Liver (tissue), 9 donors: ENCODE measurements around the gene TP53TG5. TPM values are rescaled to one million over a fixed set of nuclear protein-coding genes. Genes with fewer than 3 reads are reported as not detected.
A peak's percentile ranks its signal among the peaks of the same experiment; 100 is the strongest.

Experiments used
- DNase-seq: peaks from one replicate; pipeline ENCODE4 v3.0.0-alpha.2; 2017; ENCODE audit warnings: low spot score
- H3K27ac ChIP-seq, 2 donors: one replicate each; pipeline ENCODE4 v1.7.0; 2013; ENCODE audit warnings: inconsistent platforms in 2 of 2, low read length in 2 of 2, control low read depth in 1 of 2, low read depth in 1 of 2, mild to moderate bottlenecking in 1 of 2
- H3K27me3 ChIP-seq, 4 donors: one replicate each; pipeline versions ENCODE4 v1.6.1 to v1.7.0; 2013; ENCODE audit warnings: low read length in 3 of 4, inconsistent platforms in 1 of 4, mild to moderate bottlenecking in 1 of 4, moderate library complexity in 1 of 4; ENCODE audit not compliant: control insufficient read depth in 4 of 4, insufficient read depth in 4 of 4
- H3K36me3 ChIP-seq, 4 donors: one replicate each; pipeline versions ENCODE4 v1.6.1 to v1.7.0; 2013; ENCODE audit warnings: low read length in 3 of 4, mild to moderate bottlenecking in 3 of 4, low read depth in 1 of 4, moderate library complexity in 1 of 4; ENCODE audit not compliant: control insufficient read depth in 4 of 4, insufficient read depth in 3 of 4
- H3K4me1 ChIP-seq, 4 donors: one replicate each; pipeline versions ENCODE4 v1.6.1 to v1.7.0; 2013; ENCODE audit warnings: low read length in 3 of 4, mild to moderate bottlenecking in 3 of 4, moderate library complexity in 1 of 4; ENCODE audit not compliant: control insufficient read depth in 4 of 4, insufficient read depth in 4 of 4
- H3K4me3 ChIP-seq, 3 donors: one replicate each; pipeline versions ENCODE4 v1.6.1 to v1.7.0; 2013; ENCODE audit warnings: low read length in 3 of 3, control low read depth in 1 of 3, low read depth in 1 of 3, mild to moderate bottlenecking in 1 of 3
- H3K9ac ChIP-seq, 2 donors: one replicate each; pipeline ENCODE4 v1.7.0; 2013; ENCODE audit warnings: low read length in 2 of 2, mild to moderate bottlenecking in 2 of 2, moderate library complexity in 2 of 2, control low read depth in 1 of 2, low read depth in 1 of 2
- H3K9me3 ChIP-seq, 4 donors: one replicate each; pipeline versions ENCODE4 v1.6.1 to v1.7.0; 2013; ENCODE audit warnings: low read length in 3 of 4; ENCODE audit not compliant: control insufficient read depth in 4 of 4
- ATF3 ChIP-seq: IDR thresholded peaks from 2 replicates; pipeline ENCODE4 v1.6.1; 2016; ENCODE audit warnings: antibody characterized with exemption
- CTCF ChIP-seq: fragments of 150-350 bp; IDR thresholded peaks from 2 replicates; pipeline ENCODE4 v1.5.1; 2017; ENCODE audit warnings: improper control_type of control experiment, low read depth, low read length; ENCODE audit not compliant: missing input control
- EGR1 ChIP-seq, 2 donors: IDR thresholded peaks; 2 replicates each; pipeline ENCODE4 v1.6.1; 2016 to 2018; ENCODE audit warnings: antibody characterized with exemption in 2 of 2, low read depth in 2 of 2
- FOXA1 ChIP-seq: IDR thresholded peaks from 2 replicates; pipeline ENCODE4 v1.6.1; 2016; ENCODE audit warnings: antibody characterized with exemption
- FOXA2 ChIP-seq: IDR thresholded peaks from 2 replicates; pipeline ENCODE4 v1.6.1; 2016; ENCODE audit warnings: antibody characterized with exemption
- GABPA ChIP-seq, 2 donors: IDR thresholded peaks in 1 of 2; conservative IDR thresholded peaks in 1 of 2; 2 replicates each; pipeline ENCODE4 v1.6.1; 2016; ENCODE audit warnings: antibody characterized with exemption in 2 of 2, mild to moderate bottlenecking in 1 of 2, moderate library complexity in 1 of 2
- HNF4A ChIP-seq, 2 donors: conservative IDR thresholded peaks; 2 replicates each; pipeline ENCODE4 v1.6.1; 2016; ENCODE audit warnings: antibody characterized with exemption in 2 of 2, mild to moderate bottlenecking in 2 of 2
- HNF4G ChIP-seq: IDR thresholded peaks from 2 replicates; pipeline ENCODE4 v1.6.1; 2016; ENCODE audit warnings: antibody characterized with exemption
- JUND ChIP-seq, 2 donors: IDR thresholded peaks; 2 replicates each; pipeline ENCODE4 v1.6.1; 2016; ENCODE audit warnings: antibody characterized with exemption in 2 of 2
- MAX ChIP-seq: IDR thresholded peaks from 2 replicates; pipeline ENCODE4 v1.6.1; 2016; ENCODE audit warnings: antibody characterized with exemption
- NR2F2 ChIP-seq: IDR thresholded peaks from 2 replicates; pipeline ENCODE4 v1.6.1; 2016; ENCODE audit warnings: antibody characterized with exemption
- RAD21 ChIP-seq, 2 donors: IDR thresholded peaks; 2 replicates each; pipeline ENCODE4 v1.6.1; 2016; ENCODE audit warnings: antibody characterized with exemption in 2 of 2, mild to moderate bottlenecking in 2 of 2
- REST ChIP-seq: IDR thresholded peaks from 2 replicates; pipeline ENCODE4 v1.6.1; 2016; ENCODE audit warnings: antibody characterized with exemption, mild to moderate bottlenecking
- RXRA ChIP-seq, 2 donors: IDR thresholded peaks; 2 replicates each; pipeline ENCODE4 v1.6.1; 2017 to 2018; ENCODE audit warnings: antibody characterized with exemption in 2 of 2, mild to moderate bottlenecking in 1 of 2
- SP1 ChIP-seq: IDR thresholded peaks from 2 replicates; pipeline ENCODE4 v1.6.1; 2018; ENCODE audit warnings: antibody characterized with exemption, mild to moderate bottlenecking
- TAF1 ChIP-seq: conservative IDR thresholded peaks from 2 replicates; pipeline ENCODE4 v1.6.1; 2016; ENCODE audit warnings: antibody characterized with exemption, mild to moderate bottlenecking
- YY1 ChIP-seq: IDR thresholded peaks from 2 replicates; pipeline ENCODE4 v1.6.1; 2016; ENCODE audit warnings: antibody characterized with exemption, mild to moderate bottlenecking
- ZBTB33 ChIP-seq: IDR thresholded peaks from 2 replicates; pipeline ENCODE4 v1.6.1; 2016; ENCODE audit warnings: antibody characterized with exemption
- WGBS: extraction: QIAGEN DNeasy Blood & Tissue Kit; methylation state at CpG from one replicate; pipeline ENCODE4 v1.1.7; 2013; 5-methylcytosine and 5-hydroxymethylcytosine counted together
- polyA plus RNA-seq, 2 donors: library from polyadenylated mRNA; stranded (reverse) in 1 of 2; unstranded in 1 of 2; fragments of 200-250 nt in 1 of 2; fragments of >200 nt in 1 of 2; fragmentation: Nextera tagmentation in 1 of 2; extraction: Ambion mirVana in 1 of 2; gene quantifications; one replicate each; pipeline versions ENCODE4 v1.2.1 to v1.2.3, GENCODE V29; 2013 to 2015
- total RNA-seq, 2 donors: library from RNA; depleted of rRNA; stranded (reverse); fragments of >200 nt; gene quantifications; one replicate each; pipeline ENCODE4 v1.2.3, GENCODE V29; 2014
- donor health status: healthy.
- donor health status: healthy.
- donor health status: healthy.
- donor health status: healthy.
- donor health status: healthy.

The TP53TG5 gene
- total and polyA plus RNA-seq, 4 donors = not detected

GRCh38 chr20:45350217-45350616, 27.9 kb downstream of the TP53TG5 start:
- DNase-seq = no peak
- H3K9me3 ChIP-seq = no peaks in the 10 kb centered on the region
- no peak overlapping the region for H3K9ac ChIP-seq
- peaks cover 0 to 8% (median 2%) of the 10 kb centered on the region in 4 donors for H3K4me1 ChIP-seq
- 34% methylated on average over 1 of the region's 1 CpG for WGBS
- no peak overlapping the region for H3K27ac ChIP-seq
- TF ChIP-seq RAD21 (IDR thresholded peaks at IDR 0.05) (no peak), FOXA1 (no peak), HNF4A (conservative IDR thresholded peaks at IDR 0.05) (no peak), CTCF (no peak)
- H3K4me3 ChIP-seq = no peak overlapping the region
- H3K27me3 ChIP-seq = no peaks in the 10 kb centered on the region
- no peaks in the 10 kb centered on the region for H3K36me3 ChIP-seq

- peak within 1 kb of the TSS; percentile 81 to 97 for H3K27ac ChIP-seq
- H3K4me1 ChIP-seq = peaks cover 0 to 19% (median 2%) of the 10 kb centered on the region in 4 donors
- TF ChIP-seq YY1 (peak; percentile 46), HNF4G (no peak), RAD21 (IDR thresholded peaks at IDR 0.05) (no peak), MAX (no peak), CTCF (no peak), EGR1 (IDR thresholded peaks at IDR 0.05; ENCODE audit: low read depth in 2 of 2) (peak in 1 of 2 donors; percentile 11), GABPA (IDR thresholded peaks at IDR 0.05 in 1 of 2, conservative IDR thresholded peaks at IDR 0.05 in 1 of 2) (no peak), JUND (IDR thresholded peaks at IDR 0.05) (no peak), SP1 (no peak), ATF3 (no peak), RXRA (IDR thresholded peaks at IDR 0.05) (peak in 1 of 2 donors; percentile 21), REST (peak; percentile 90), ZBTB33 (no peak), HNF4A (conservative IDR thresholded peaks at IDR 0.05) (peak in 1 of 2 donors; percentile 2), TAF1 (peak; percentile 73), FOXA1 (no peak), FOXA2 (no peak), NR2F2 (no peak)
- peak within 1 kb of the TSS; percentile 57 to 99 for H3K9ac ChIP-seq
- no peaks in the 10 kb centered on the region for H3K36me3 ChIP-seq
- H3K4me3 ChIP-seq = peak within 1 kb of the TSS; percentile 80 to 96 (median 88)
- H3K9me3 ChIP-seq = no peaks in the 10 kb centered on the region
- 2% methylated on average over 77 of the region's 77 CpGs for WGBS
- H3K27me3 ChIP-seq = no peaks in the 10 kb centered on the region
- peak; percentile 66 for DNase-seq
Measured at GRCh38 chr20:45347936-45348778, 30.0 kb downstream of the TP53TG5 start, which contains the start of gene SDC4. Gene SDC4 (minus strand): TSS chr20:45348424. CDS start chr20:45348384, 40 bp downstream.
